Measurements from ENCODE around the gene KCNB1. TPM values are rescaled to one million over a fixed set of nuclear protein-coding genes. Genes with fewer than 3 reads are reported as not detected.

The KCNB1 gene
- total RNA-seq, 1 donor from 2014 or later = 0.98 TPM

DNA sequence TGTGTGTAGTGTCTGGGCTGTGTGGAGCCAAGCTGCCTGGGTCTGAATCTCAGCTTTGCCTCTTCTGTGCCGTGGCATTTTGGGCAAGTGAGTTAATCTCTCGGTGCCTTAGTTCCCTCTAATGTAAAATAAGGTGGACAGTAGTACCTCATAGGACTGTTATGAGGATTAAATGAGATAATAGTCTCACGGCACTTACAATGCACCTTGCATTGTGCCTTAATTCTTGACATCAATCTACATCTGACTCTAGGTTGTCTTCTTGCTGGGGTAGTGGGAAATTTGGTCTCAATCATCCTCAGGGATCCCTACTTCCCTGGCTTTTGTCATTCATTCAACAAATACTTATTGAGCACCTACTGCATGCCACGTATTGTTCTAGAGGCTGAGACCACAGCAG, 133.9 kb downstream of the KCNB1 start:
- DNase-seq (ENCODE audit: low spot score, unreplicated experiment) = no peak
- Mint-ChIP-seq H3K27ac (no peak overlapping the region), H3K27me3 (peaks cover 5% of the 10 kb centered on the region), H3K4me3 (ENCODE audit: low read depth) (no peak overlapping the region), H3K36me3 (ENCODE audit: insufficient read depth) (no peaks in the 10 kb centered on the region), H3K9me3 (ENCODE audit: low read depth) (no peaks in the 10 kb centered on the region), H3K4me1 (ENCODE audit: low read depth) (peaks cover 3% of the 10 kb centered on the region)
- no peak for TF ChIP-seq CTCF (IDR thresholded peaks at IDR 0.05; ENCODE audit: unreplicated experiment)

DNA sequence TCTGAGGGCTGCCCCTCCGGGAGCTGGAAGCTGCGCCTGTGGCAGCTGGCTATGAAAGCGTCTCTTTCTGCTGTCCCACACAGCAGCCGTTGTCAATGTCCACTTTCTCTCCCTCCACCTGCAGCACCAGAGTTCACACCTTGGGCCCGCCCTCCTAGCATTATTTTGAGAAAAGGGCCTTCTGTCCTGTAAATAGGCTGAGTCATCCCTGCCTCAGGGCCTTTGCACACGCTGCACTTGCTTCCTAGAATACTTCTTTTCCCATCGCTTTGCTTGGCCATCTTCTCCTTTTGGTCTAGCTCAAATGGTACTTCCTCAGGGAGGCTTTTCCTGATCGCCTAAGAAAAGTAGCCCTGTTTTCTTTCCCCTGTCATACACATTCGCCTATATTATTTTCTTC, 135.3 kb downstream of the KCNB1 start:
- no peak for TF ChIP-seq CTCF (IDR thresholded peaks at IDR 0.05; ENCODE audit: unreplicated experiment)
- peaks cover 12% of the 10 kb centered on the region for H3K27me3 Mint-ChIP-seq

DNA sequence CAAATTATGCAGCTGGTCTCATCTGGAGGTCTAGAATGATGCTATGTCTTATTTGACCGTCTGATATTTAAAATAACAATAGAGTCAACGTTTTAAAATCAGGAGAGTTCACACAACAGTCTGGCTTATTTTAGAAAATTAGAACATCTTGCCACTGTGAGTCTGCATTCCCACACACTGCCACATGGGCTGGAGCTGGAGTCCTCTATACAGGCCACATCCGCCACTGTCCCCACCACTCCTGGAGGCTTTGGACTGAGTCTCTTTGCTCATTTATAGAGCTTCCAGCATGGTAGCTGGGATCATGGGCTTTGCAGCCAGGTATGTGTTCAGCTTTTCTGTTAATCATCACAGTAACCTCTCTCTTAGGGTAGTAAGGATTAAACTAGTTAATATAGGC, 135.8 kb downstream of the KCNB1 start:
- no peak for TF ChIP-seq CTCF (IDR thresholded peaks at IDR 0.05; ENCODE audit: unreplicated experiment)
- Mint-ChIP-seq H3K27ac (no peak overlapping the region), H3K9me3 (ENCODE audit: low read depth) (no peaks in the 10 kb centered on the region), H3K36me3 (ENCODE audit: insufficient read depth) (no peaks in the 10 kb centered on the region), H3K27me3 (peaks cover 12% of the 10 kb centered on the region), H3K4me3 (ENCODE audit: low read depth) (no peak overlapping the region), H3K4me1 (ENCODE audit: low read depth) (peaks cover 3% of the 10 kb centered on the region)
- no peak for DNase-seq (ENCODE audit: low spot score, unreplicated experiment)

More for the DNA sequence above, 135.3 kb downstream of the KCNB1 start:
- Mint-ChIP-seq H3K27ac (no peak overlapping the region), H3K4me3 (ENCODE audit: low read depth) (no peak overlapping the region), H3K9me3 (ENCODE audit: low read depth) (no peaks in the 10 kb centered on the region), H3K36me3 (ENCODE audit: insufficient read depth) (no peaks in the 10 kb centered on the region), H3K4me1 (ENCODE audit: low read depth) (peaks cover 3% of the 10 kb centered on the region)
- DNase-seq (ENCODE audit: low spot score, unreplicated experiment) = no peak

GRCh38 chr20:49345524-49345923, 136.9 kb downstream of the KCNB1 start:
- Mint-ChIP-seq H3K36me3 (ENCODE audit: insufficient read depth) (no peaks in the 10 kb centered on the region), H3K9me3 (ENCODE audit: low read depth) (no peaks in the 10 kb centered on the region), H3K27ac (no peak overlapping the region), H3K4me3 (ENCODE audit: low read depth) (no peak overlapping the region), H3K27me3 (peaks cover 12% of the 10 kb centered on the region), H3K4me1 (ENCODE audit: low read depth) (peaks cover 3% of the 10 kb centered on the region)
- no peak for DNase-seq (ENCODE audit: low spot score, unreplicated experiment)
- TF ChIP-seq CTCF (IDR thresholded peaks at IDR 0.05; ENCODE audit: unreplicated experiment) = no peak

DNA sequence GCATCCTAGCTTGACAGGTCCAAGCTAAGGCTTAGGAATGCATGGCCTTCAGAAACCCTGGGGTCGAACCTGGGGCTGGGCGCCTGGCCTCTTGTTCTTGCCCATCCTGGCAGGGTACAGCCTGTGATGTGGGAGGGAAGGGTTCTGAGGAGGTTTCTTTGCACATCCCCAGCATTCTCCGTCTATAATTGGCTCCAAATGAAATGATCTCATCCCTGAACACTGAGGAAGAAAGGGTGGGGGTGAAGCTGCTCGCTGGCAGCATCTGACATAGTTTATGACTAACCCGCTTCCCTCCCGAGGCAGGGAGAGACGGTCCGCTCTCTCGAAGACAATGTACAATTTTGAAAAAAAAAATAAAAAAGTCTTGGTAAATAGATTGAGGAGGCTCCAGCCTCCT, 137.5 kb downstream of the KCNB1 start:
- no peak for DNase-seq (ENCODE audit: low spot score, unreplicated experiment)
- TF ChIP-seq CTCF (IDR thresholded peaks at IDR 0.05; ENCODE audit: unreplicated experiment) = no peak
- H3K27ac Mint-ChIP-seq = no peak overlapping the region
- H3K27me3 Mint-ChIP-seq = peaks cover 12% of the 10 kb centered on the region
- no peaks in the 10 kb centered on the region for H3K36me3 Mint-ChIP-seq (ENCODE audit: insufficient read depth)
- H3K9me3 Mint-ChIP-seq (ENCODE audit: low read depth) = no peaks in the 10 kb centered on the region
- no peak overlapping the region for H3K4me3 Mint-ChIP-seq (ENCODE audit: low read depth)
- H3K4me1 Mint-ChIP-seq (ENCODE audit: low read depth) = peaks cover 3% of the 10 kb centered on the region

All from progenitor cell of endocrine pancreas (in vitro differentiated cells).